Hematopoietic multipotent progenitor cell treated with erythropoietin and hydrocortisone succinate and interleukin-3 and kit ligand, for 6 days (in vitro differentiated cells): Measurements from ENCODE around the gene TIGD1.

Experiments used
- DNase-seq: peaks from one replicate; pipeline ENCODE4 v3.0.0-alpha.2; 2015

The TIGD1 gene

DNA sequence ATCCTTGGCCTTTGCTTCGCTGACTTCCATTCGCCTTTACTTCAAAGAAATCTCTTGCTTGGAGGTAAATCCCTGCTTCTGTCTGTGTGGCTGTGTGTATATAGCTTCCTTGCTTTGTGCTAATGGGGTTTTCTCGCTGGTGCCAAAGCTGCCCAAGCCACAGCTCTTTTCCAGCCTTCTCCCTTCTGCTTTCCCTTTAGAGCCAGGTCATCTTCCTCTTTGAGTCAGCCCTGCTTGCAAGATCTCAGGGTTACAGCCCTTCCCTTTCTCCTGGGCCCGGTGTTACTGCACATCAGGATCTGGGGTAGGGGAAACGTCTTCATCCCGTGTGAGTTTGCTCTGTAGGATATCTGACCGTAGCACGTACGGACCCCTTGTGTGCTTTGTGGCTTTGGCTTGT is 19.2 kb upstream of the TIGD1 start:
- DNase-seq, result no peak

DNA sequence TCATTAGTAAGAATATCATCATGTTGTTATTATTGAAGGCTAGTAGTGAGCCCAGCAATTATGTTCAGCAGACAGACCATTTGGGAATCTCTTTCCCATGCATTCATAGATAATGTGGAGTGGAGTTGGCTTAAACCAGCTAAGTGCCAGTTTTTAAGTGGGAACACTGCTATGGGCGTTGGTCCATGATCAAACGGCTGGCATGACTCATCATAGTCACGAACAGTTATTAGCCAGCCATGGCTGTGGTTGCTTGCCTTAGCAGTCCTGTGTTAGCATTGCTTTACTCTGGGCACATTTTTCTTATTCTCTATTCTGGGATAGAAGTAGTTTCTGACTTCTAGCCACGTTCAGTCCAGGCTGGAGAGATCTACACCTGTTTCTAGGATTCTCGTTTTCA is 17.8 kb upstream of the TIGD1 start:
- DNase-seq, result peak; percentile 91

DNA sequence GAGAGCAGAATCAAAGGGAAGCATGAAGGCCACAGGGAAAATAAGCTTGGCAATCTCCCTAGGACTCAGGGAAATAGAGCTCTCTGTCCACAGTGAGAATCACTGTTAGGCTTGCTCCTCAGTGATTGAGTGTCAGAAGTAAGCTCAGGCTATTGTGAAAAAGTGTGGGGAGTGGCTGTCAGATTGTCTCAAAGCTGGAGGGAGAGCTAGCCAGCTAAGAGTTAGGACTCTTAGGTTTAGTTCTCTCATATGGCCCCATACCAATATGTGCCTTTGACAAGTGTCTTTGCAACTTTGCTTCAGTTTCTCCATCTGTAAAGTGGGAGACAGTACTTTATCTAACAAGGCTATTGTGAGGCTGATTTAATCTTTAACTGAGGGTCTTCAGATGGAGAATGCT is 17.4 kb upstream of the TIGD1 start:
- DNase-seq, result peak; percentile 53

DNA sequence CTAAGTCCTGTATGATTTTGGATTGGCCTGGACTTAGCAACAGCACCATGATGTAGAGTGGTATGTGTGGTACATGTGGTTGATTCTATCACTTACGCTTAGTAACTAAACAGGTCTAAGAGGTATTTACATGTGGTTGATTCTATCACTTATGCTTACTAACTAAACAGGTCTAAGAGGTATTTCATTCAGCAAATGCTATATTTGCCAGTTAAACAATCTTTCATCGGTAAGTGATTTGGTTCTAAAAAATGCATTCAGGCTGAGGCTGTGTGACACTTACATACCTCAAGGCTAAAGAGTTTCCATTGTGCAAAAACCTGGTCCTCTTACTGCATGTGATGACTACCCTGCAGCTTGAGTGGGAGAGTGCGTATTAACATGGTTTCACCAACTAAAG is 13.2 kb upstream of the TIGD1 start:
- no peak for DNase-seq

DNA sequence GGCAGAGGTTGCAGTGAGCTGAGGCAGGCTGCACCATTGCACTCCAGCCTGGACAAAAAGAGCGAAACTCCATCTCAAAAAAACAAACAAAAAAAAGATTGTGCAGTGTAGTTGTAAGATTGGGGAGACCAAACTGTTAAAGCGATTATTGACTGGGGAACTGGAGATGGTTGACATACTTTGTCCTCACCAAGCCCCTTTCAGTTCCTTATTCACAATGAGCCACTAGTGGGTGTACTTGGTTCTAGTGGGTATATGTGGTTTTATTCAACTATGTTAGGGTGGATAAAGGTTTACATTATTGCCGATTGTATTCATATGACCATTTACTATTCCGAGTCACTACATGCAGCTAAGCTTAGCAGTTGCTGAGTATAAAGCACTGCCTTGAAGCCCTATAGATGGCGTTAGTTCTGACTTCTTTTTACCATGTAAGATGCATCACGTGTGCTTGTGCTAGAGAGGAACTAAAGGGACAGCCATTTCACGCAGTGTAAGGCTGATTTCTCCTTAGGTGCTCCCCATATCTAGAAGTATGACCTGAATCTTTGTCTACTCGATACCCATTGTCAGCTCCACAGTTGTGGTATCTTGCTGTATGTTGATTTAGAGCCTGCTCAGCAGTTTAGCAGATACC is 12.3 kb upstream of the TIGD1 start:
- DNase-seq, result no peak

DNA sequence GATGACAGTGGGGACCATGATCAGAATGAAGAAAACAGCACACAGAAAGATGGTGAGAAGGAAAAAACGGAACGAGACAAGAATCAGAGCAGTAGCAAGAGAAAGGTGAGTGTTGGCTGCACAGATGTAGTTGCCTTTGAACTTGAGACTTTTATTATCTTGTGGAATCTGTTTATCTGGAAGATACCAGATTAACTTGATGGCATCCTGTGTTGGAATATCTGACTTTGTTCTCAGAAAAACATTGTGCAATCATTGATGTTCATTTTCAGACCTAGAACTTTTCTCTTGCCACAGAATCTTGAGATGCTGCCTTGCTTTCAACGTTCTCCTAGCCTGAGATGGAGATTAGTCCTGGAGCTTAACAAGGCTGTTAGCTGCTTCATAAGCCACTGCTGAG is 6.1 kb upstream of the TIGD1 start:
- no peak for DNase-seq

DNA sequence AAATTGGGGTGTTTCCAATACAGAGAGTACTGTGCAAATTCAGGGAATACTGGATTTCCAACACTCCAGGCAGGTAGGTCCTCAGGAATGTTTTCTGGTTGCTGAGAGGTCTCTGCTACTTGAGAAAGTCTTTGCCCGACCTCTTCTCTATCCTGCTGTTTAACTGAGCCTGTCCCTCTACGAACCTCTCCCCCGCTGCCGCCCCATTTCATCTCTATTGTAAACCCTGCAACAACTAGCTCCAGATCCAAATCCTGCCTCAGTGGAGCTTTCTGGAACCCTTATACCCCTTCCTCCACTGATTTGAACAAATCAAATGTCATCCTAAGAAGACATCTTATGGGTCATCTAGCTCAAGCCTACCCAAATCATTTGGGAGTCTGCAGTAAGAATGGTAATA is 1.4 kb upstream of the TIGD1 start:
- no peak for DNase-seq

DNA sequence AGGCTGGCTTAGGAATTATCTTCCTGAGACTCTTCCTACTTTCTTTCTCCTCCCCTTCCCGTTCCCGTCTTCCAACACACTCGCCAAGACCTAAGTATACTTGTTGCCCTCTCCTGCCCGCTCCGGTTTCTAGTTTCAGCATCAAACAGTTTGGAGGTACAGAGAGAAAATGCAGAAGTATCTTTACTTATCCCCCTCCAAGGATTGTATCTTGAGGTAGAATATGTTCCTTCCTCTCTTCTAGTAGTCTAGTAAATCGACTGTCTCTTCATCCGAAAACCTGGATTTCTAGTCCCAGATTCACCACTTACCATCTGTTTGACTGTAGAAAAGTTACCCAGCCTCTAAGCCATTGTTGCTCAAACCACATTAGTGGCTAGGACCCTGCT is 887 bp upstream of the TIGD1 start:
- DNase-seq, result peak; percentile 49

DNA sequence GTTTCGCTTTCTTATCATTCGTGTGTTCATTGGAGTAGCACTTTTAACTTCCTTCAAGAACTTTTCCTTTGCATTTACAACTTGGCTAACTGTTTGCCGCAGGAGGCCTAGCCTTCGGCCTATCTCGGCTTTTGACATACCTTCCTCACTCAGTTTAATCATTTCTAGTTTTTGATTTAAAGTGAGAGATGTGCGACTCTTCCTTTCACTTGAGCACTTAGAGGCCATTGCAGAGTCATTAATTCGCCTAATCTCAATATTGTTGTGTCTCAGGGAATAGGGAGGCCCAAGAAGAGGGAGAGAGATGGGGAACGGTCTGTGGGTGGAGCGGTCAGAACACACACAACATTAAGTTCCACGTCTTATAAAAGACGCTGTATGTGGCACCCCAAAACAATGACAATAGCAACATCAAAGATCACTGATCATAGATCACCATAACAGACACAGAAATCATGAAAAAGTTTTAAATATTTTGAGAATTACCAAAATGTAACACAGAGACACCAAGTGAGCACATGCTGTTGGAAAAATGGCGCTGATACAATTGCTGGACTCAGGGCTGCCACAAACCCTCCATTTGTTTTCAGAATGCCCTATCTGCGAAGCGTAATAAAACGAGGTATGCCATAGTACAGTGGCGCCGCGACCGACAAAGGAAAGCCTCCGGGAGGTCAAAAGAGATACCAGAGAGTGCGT is 553 bp downstream of the TIGD1 start:
- DNase-seq, result peak; percentile 71

DNA sequence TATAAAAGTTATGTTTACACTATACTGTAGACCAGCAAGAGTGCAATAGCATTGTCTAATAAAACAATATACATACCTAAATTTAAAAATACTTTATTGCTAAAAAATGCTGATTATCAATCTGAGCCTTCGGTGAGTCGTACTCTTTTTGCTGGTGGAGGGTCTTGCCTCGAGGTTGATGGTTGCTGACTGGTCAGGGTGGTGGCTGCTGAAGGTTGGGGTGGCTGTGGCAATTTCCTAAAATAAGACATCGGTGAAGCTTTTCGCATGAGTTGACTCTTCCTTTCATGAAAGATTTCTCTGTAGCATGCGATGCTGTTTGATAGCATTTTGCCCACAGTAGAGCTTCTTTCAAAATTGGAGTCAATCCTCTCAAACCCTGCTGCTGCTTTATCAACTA is 2.4 kb downstream of the TIGD1 start:
- no peak for DNase-seq

DNA sequence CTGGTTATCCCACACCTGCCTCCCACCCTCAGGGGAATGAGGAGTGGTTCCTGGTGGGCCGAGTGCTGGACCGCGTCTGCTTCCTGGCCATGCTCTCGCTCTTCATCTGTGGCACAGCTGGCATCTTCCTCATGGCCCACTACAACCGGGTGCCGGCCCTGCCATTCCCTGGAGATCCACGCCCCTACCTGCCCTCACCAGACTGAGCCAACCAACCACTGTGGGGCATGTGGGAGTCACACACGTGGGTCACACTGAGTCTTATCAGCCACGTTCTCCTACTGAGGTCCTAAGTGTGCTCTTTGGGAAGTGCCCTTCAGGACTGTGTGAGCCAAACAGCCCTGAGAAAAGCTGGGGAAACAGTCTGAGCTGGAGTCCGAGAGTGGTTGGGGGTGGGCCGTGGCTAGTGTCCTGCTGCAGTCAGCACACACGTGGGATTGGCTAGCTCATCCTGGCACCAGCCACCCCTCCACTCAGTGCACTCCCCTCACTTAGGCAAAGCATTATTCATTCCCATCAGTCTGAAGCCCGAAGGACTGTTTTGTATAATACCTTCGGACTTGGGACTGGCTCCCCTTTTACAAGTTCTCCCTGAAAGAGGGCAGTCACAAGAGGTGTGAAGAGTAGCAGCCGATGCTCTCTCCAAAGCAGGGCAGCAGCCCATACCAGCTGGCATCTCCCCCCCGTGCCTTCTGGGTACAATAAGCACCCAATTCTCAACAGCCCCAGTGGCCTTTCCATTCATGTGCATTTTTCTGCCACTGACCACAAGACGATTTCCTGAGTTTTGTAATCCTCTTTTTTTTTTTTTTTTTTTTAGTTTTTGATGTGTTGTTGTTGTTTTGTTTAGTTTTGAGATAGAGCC is 4.6 kb downstream of the TIGD1 start:
- no peak for DNase-seq

DNA sequence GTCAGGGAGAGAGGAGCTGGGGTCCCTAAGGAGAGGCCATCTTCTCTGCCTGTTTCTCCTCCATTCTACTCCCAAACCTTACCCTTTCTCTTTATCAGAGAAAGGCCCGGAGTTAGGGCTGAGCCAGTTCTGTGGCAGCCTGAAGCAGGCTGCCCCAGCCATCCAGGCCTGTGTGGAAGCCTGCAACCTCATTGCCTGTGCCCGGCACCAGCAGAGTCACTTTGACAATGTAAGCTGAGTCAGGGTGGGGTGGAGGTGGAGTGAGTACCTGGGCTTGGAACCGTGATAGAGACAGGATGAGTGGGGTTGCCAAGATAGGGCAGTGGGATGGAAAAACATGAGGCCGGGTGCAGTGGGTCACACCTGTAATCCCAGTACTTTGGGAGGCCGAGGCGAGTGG is 5.7 kb downstream of the TIGD1 start:
- no peak for DNase-seq

DNA sequence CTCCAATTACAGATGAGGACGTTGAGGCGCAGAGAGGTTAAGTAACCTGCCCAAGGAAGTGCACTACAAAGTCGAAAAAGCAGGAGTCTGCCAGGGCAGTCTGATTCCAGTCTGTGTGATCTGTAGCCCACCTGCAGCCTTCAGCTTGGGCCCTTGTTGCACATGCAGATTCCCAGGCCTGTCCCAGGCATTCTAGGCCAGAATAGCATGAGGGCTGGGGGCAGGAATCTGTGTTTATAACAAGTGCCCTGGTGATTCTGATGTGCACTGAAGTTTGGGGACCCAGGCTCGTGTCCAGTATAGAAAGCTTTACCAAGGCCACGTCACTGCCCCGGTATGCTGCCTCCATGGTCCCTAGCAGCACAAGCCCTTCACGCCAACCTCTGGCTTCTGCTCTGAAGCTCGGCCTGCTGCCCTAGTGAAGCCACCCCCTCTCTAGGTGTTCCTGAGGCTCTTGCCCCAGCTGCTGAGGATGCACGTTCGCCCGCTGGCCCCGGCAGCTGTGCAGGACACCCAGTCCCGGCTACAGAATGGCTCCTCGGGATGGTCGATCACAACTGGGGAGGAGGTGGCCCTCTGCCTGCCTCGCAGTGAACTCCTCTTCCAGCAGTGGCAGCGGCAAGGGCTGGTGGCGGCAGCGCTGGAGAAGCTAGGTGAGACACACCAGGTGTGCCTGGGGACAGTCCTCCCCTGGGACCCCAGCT is 6.3 kb downstream of the TIGD1 start:
- DNase-seq, result no peak

DNA sequence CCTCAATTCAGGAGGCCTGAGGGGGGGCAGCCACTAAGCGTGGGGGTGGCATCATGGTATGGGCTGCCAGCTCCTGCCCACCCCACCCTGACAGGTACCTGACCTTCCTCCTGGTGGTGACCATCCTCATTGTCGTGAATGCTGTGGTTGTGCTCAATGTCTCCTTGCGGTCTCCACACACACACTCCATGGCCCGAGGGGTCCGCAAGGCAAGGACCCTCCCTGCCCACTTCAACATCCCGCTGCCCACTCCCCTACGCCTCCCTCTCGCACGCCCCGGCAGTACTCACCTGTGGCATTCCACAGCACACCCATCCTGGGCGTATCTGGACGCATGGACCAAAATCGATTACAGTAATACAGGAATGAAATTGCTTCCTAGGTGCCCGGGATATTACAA is 6.9 kb downstream of the TIGD1 start:
- no peak for DNase-seq

DNA sequence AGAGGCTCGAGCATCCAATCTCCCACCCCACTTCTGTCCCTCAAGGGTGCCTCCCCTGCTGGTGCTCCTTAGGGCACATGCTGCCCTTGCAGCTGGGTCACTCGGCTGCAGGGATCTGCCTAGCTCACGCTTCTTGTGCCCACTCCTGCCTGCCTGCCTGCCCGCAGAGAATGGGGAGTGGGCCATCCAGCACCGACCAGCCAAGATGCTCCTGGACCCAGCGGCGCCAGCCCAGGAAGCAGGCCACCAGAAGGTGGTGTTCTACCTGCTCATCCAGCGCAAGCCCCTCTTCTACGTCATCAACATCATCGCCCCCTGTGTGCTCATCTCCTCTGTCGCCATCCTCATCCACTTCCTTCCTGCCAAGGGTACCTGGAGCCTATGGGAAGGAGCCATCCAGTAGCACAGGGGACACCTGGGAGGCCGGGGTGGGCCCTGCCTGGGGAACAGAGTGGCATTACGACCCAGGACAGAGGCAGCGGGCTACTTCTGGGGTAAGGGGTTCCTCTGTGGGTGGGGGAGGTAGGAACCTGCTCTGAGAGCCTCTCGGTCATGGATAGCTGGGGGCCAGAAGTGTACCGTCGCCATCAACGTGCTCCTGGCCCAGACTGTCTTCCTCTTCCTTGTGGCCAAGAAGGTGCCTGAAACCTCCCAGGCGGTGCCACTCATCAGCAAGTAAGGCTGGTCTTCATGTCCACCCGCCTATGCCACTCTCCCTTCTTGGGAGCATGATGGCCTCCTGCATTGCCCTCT is 7.5 kb downstream of the TIGD1 start:
- no peak for DNase-seq

DNA sequence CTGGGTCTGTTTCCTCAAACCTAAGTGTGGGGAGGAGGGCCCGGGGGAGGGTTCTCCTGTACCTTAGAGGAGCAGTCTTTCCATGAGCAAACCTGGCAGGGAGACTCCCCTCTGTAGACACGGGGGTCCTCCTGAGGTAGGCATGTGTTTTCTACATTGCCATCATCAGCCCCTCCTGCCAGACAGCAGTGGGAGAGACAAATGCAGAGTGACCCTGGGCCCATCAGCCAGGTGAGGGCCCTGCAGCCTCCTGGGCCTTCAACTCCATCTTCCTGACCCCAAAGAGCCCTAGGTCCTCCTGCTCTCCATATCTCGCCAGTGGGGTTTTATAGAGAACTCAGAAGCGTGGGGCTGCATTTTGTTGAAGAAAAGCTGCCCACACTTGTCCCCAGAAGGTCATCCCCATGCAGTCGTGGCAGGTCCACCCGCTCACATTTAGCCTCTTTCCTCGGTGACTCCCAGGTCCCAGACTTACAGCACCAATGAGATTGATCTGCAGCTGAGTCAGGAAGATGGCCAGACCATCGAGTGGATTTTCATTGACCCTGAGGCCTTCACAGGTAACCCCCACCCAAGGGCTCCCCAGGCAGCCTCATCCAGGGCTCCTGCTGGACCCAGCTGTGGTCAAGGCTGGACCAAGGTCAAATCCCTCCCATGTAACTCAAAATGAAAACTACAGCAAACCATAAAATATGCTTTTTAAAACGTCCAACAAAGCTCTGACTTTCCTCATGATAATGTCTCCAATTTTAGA is 8.2 kb downstream of the TIGD1 start:
- DNase-seq, result no peak

DNA sequence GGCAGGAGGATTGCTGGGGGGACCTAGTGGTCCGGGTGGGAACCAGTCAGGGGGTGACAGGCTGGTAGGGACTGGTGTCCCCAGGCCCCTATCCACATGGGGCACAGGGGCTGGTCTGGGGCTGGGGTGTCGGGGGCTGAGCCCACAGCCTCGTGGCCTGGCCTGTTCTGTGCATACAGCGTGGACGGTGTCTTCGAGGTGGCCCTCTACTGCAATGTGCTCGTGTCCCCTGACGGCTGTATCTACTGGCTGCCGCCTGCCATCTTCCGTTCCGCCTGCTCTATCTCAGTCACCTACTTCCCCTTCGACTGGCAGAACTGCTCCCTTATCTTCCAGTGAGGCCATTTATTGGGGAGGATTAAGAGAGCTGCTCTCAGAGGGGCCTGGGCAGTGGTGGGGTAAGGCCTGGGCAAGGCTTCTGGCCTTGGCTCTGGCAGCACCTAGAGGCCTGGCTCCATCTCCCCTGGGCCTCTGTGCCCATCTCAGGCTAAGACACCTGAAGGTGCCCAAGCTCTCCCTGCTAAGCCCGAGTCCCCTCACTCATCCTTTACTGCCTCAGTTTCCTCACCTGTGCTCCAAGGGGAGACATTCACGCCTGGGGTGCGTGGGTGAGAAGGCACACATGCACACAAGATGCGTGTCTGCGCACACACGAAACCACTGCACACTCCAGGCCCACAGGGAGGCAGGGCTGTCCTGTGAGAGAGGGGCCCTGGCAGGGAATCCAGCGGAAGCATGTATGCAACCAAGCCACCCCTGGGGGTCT is 9.0 kb downstream of the TIGD1 start:
- peak; percentile 78 for DNase-seq

DNA sequence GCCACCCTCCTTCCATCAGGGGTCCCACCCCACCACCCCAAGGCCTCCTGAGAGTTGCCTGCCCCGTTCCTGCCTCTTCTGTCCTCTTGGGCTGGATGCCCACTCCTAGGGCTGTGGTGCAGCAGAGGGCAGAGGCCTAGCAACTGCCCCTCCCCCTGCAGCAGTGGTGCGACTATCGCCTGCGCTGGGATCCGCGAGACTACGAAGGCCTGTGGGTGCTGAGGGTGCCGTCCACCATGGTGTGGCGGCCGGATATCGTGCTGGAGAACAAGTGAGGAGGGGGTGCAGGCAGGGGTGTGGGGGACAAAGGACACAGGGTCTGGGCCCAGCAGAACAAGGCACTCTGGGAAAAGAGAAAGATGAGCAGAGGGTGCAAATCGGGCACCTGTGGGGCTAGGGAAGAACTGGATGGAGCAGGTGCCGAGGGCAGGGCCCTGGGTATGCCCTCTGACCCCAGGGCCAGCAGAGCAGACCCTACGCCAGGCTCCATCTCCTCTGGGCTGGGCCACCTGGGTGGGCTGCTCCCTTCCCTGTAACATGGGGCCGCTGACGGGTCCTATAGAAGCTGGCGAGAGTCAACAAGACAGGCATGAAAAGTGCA is 9.8 kb downstream of the TIGD1 start:
- DNase-seq, result no peak

DNA sequence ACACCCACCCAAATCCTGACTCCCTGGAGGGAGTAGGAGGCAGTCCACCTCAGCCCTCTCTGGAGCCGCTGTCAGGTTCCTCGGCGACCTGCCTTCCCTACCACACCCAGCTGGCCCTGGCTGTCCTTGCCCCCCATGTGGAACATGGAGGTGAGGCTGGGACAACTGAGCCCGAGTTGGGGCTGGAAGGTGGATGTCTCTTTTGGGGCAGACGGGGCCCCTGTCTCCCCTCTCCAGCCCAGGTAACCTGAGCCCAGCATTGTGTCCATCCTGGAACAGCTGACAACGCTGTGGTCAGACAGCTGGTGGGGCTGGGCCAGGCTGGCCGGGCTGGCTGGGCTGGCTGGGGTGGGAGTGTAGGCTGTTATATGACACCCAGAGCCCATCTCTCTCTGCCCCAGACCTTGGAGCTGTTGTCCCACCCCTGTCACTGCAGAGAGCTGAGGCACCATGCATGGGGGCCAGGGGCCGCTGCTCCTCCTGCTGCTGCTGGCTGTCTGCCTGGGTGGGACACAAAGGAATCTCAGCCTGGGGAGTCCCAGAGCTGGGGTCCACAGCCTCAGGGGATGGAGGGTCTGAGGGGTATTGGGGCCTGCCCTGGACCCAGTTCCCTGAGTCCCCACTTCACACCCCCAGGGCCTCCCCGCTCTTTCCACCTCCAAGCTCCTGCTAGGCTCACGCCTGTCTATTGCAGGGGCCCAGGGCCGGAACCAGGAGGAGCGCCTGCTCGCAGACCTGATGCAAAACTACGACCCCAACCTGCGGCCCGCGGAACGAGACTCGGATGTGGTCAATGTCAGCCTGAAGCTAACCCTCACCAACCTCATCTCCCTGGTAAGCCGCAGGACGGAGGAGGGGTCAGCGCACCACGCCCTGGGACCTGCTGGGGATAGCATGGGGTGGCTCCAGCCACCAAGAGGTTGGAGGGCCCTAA is 10.8 kb downstream of the TIGD1 start, which contains the start of gene CHRNG:
Gene CHRNG (plus strand): TSS at position 395 of the 934 bp plus-strand sequence. CDS start 56 bp downstream, at position 451.
- DNase-seq, result no peak
